ENCODE results near the gene ASNS.
"Not testable (repeated sequence)": the region's sequence is repeated elsewhere in the genome, so short reads cannot be mapped to it uniquely, and the experiment has no call there.

GRCh38 chr7:97915267-97915666 lies 43.1 kb upstream of the ASNS start:
- TF ChIP-seq CTCF (IDR thresholded peaks at IDR 0.05; ENCODE audit: borderline replicate concordance, extremely low read depth, low read length, poor library complexity, severe bottlenecking); EZH2 (IDR thresholded peaks at IDR 0.05; ENCODE audit: borderline replicate concordance, low read depth, low read length, severe bottlenecking): not testable (repeated sequence)

Data from DND-41 (cell line).